Neural cell (in vitro differentiated cells): Measurements from ENCODE around the gene TRIM44.

Experiments
- EP300 ChIP-seq: fragments of 450-650 bp; conservative IDR thresholded peaks from 2 replicates; pipeline ENCODE4 v1.6.1; 2014; ENCODE audit warnings: antibody characterized with exemption, mild to moderate bottlenecking, moderate library complexity; ENCODE audit not compliant: poor library complexity, severe bottlenecking
- POLR2AphosphoS5 ChIP-seq: IDR thresholded peaks from 2 replicates; pipeline ENCODE4 v1.6.1; 2012
- SMC3 ChIP-seq: fragments of 450-650 bp; conservative IDR thresholded peaks from 2 replicates; pipeline ENCODE4 v1.6.1; 2014; ENCODE audit warnings: antibody characterized with exemption, mild to moderate bottlenecking, moderate library complexity; ENCODE audit not compliant: poor library complexity
- TF ChIP-seq, protein P1 (sequence below): fragments of 450-650 bp; IDR thresholded peaks from 2 replicates; pipeline ENCODE4 v1.5.1; 2014; ENCODE audit warnings: antibody characterized with exemption, mild to moderate bottlenecking, moderate library complexity; ENCODE audit not compliant: poor library complexity, severe bottlenecking
- TF ChIP-seq, protein P2 (sequence below): IDR thresholded peaks from 2 replicates; pipeline ENCODE4 v1.6.1; 2012; ENCODE audit warnings: borderline replicate concordance

DNA sequence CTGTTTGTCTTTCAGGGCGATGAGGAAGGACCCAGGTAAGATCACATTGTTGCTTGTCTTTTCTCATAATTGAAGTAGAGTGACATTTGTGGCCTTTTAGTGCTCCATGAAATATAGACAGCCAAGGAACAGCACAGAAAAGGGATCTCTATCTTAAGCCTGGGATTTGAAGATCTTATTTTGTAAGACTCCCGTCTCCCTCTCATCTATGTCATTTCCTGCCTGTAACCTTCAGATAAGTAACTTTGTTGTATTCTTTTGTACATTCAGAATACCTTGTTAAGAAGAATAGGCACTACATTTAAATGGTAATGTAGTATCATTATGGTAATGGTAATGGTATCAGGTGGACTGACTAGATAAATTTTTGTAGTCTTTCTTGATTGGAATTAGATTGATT, 72.8 kb downstream of the TRIM44 start:
- TF ChIP-seq, protein P1, sequence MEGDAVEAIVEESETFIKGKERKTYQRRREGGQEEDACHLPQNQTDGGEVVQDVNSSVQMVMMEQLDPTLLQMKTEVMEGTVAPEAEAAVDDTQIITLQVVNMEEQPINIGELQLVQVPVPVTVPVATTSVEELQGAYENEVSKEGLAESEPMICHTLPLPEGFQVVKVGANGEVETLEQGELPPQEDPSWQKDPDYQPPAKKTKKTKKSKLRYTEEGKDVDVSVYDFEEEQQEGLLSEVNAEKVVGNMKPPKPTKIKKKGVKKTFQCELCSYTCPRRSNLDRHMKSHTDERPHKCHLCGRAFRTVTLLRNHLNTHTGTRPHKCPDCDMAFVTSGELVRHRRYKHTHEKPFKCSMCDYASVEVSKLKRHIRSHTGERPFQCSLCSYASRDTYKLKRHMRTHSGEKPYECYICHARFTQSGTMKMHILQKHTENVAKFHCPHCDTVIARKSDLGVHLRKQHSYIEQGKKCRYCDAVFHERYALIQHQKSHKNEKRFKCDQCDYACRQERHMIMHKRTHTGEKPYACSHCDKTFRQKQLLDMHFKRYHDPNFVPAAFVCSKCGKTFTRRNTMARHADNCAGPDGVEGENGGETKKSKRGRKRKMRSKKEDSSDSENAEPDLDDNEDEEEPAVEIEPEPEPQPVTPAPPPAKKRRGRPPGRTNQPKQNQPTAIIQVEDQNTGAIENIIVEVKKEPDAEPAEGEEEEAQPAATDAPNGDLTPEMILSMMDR = no peak
- TF ChIP-seq, protein P2, sequence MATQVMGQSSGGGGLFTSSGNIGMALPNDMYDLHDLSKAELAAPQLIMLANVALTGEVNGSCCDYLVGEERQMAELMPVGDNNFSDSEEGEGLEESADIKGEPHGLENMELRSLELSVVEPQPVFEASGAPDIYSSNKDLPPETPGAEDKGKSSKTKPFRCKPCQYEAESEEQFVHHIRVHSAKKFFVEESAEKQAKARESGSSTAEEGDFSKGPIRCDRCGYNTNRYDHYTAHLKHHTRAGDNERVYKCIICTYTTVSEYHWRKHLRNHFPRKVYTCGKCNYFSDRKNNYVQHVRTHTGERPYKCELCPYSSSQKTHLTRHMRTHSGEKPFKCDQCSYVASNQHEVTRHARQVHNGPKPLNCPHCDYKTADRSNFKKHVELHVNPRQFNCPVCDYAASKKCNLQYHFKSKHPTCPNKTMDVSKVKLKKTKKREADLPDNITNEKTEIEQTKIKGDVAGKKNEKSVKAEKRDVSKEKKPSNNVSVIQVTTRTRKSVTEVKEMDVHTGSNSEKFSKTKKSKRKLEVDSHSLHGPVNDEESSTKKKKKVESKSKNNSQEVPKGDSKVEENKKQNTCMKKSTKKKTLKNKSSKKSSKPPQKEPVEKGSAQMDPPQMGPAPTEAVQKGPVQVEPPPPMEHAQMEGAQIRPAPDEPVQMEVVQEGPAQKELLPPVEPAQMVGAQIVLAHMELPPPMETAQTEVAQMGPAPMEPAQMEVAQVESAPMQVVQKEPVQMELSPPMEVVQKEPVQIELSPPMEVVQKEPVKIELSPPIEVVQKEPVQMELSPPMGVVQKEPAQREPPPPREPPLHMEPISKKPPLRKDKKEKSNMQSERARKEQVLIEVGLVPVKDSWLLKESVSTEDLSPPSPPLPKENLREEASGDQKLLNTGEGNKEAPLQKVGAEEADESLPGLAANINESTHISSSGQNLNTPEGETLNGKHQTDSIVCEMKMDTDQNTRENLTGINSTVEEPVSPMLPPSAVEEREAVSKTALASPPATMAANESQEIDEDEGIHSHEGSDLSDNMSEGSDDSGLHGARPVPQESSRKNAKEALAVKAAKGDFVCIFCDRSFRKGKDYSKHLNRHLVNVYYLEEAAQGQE = no peak
- TF ChIP-seq POLR2AphosphoS5 = no peak
- no peak for TF ChIP-seq SMC3
- no peak for TF ChIP-seq EP300
